CD4-positive, alpha-beta T cell treated with Interleukin-15 for 1 hour (primary cell): ENCODE measurements around the gene CCDC40.

Source experiments
- DNase-seq: peaks from one replicate; pipeline ENCODE4 v3.0.0-alpha.2; 2020

CCDC40 gene

DNA sequence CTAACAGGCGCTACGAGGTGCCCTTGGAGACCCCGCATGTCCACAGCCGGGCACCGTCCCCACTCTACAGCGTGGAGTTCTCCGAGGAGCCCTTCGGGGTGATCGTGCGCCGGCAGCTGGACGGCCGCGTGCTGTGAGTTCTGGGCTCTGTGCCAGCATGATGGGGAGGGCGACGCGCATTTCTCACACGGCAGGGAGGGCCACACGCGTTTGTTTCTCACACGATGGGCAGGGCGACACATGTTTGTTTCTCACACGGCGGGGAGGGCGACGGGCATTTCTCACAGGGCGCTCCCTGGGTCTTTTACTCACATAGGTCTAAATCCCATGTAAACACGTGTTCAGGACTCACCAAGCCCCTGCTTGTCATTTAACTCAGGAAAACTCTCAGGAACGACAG, 69.3 kb downstream of the CCDC40 start:
- DNase-seq, result no peak

DNA sequence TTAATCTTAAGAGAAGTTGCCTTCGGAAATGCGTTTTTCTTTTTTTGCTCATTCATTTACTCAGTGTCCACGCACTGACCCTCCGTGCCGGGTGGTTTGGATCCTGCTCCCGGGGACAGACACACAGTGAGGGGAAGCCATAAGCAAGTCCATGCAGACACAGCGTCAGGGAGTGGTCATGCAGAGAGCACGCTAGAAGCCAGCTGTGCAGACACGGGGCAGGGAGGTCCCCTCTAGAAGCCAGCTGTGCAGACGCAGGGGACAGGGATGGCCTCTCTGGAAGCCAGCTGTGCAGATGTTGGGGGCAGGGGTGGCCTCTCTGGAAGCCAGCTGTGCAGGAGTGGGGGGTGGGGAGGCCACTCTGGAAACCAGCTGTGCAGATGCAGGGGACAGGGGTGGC, 69.7 kb downstream of the CCDC40 start:
- DNase-seq, result no peak

DNA sequence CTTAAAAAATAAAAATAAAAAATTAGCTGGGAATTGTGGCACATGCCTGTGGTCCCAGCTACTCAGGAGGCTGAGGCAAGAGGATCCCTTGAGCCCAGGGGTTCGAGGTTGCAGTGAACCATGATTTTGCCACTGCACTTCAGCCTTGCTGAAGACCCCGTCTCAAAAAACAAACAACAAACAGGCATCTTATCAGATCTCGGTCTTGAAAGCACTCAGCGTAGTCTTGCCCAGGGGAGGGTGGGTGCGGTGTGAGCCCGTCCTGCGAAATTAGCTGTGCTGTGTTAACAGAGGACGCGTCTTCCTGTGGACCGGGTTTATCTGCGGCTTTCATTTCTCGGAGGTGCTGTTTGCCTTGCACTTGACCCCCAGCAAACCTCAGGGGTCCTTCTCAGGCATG, 70.3 kb downstream of the CCDC40 start:
- no peak for DNase-seq

DNA sequence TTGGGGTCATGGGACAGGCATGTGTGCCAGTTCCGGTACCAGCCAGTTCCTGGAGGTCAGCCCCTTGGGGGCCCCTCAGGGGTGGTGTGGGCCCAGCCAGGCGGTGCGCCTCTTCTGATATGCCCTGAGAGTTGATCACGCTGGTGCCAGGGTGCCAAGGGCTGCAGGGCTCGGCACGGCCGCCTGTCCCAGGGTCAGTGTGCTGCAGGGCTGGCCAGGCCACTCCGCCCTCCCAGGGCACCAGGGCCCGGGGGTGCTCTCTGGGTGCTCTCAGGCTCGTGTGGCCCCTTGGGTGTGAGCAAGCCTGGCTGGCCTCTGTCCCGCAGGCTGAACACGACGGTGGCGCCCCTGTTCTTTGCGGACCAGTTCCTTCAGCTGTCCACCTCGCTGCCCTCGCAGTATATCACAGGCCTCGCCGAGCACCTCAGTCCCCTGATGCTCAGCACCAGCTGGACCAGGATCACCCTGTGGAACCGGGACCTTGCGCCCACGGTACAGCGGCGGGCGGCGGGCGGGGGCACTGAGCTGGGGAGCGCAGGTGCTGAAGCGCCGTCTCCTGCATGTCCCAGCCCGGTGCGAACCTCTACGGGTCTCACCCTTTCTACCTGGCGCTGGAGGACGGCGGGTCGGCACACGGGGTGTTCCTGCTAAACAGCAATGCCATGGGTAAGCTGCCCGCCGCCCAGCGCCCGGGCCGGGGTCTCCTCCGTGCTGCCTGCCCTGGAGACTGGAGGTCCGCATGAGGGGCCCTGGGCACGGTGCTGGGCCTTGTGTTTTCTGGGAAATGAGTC, 71.0 kb downstream of the CCDC40 start:
- DNase-seq, result no peak

DNA sequence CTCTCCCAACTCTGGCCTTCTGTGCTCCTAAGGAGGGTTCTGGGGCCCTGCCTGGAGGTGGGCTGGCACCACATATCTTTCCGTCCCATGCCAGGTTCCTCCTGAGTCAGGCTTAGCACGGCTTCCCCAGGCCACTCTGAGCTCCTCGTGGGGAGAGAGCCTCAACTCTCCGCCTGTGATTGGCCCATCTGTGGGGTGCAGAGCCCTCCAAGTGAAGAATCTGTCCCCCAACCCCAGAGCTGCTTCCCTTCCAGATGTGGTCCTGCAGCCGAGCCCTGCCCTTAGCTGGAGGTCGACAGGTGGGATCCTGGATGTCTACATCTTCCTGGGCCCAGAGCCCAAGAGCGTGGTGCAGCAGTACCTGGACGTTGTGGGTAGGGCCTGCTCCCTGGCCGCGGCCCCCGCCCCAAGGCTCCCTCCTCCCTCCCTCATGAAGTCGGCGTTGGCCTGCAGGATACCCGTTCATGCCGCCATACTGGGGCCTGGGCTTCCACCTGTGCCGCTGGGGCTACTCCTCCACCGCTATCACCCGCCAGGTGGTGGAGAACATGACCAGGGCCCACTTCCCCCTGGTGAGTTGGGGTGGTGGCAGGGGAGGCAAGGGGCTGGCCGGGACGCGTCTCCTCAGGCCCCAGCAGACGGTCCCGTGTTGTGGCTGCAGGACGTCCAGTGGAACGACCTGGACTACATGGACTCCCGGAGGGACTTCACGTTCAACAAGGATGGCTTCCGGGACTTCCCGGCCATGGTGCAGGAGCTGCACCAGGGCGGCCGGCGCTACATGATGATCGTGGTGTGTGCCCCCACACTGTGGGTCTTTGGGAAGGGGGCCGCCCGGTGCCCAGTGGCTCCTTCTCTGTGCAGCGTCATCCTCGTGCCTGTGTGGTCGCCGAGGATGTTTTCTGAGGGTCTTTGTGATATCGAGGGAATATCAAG, 71.9 kb downstream of the CCDC40 start:
- no peak for DNase-seq

DNA sequence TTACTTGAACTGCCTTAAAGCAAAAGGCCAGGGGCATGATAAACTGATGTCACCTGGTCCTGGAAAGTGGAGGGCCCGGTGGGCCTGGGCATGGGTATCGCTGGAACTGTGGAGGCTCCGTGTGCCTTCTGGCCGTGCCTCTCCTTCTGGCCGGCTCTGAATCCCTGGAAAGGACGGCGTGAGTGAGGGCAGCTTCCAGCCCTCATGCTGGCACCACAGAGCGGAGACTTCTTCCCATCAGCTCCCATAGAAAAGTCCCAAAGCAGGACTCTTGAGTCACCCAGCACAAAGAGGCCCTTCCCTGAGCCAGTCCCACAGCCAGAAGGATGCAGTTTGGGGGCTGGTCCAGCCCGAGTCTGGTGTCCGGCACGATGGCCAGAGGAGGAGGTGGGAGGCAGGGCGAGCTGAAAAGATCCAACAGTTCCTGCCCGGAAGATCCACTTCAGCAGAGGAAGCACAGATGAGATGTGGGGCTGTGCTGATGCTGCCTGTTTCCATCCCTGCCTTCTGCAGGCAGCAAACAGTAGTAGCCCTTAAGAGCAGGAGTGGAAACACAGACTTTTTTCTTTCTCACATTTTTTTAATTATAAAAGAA, 72.7 kb downstream of the CCDC40 start:
- no peak for DNase-seq

DNA sequence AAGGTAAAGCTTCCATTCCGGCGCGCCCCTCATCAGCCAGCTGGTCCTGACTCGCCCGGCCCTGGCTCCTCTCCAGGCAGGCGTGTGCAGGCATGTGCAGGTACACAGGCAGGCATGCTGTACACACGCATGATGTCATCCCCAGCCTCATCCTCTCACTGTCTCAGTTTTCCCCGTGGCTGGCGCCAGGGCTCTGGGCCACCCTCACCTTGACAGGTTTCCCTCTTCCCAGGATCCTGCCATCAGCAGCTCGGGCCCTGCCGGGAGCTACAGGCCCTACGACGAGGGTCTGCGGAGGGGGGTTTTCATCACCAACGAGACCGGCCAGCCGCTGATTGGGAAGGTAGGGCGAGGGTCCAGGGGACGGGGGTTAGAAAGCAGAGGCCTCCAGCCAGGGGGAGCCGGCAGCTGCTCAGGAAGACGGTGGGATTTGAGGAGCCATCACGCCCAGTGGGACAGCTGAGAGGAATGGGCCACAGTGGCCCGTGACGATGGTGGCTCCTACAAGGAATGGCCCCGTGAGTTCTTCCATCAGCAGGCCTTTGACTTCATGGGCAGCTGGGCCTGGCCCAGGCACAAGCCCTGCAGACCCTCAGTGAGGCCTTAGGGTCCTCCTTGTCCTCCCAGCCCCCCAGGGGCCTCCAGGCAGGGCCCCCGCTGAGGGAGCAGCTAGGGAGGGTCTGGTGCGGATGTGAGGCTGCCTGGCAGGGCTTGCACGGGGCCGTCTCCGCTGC, 73.4 kb downstream of the CCDC40 start:
- DNase-seq, result no peak

DNA sequence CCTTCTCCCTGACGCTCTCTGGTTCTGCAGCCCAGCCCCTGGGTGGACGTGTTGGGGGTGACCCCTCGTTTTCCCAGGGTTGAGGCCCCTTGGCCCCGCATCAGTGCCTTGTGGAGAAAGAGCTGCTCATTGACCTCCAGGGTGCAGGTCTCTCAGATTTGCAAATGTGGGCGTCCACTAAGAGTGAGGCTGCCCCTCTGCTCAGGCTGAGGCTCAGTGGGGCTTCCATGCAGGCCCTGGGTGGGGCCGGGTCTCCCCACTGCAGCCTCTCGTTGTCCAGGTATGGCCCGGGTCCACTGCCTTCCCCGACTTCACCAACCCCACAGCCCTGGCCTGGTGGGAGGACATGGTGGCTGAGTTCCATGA, 74.0 kb downstream of the CCDC40 start:
- DNase-seq, result no peak

DNA sequence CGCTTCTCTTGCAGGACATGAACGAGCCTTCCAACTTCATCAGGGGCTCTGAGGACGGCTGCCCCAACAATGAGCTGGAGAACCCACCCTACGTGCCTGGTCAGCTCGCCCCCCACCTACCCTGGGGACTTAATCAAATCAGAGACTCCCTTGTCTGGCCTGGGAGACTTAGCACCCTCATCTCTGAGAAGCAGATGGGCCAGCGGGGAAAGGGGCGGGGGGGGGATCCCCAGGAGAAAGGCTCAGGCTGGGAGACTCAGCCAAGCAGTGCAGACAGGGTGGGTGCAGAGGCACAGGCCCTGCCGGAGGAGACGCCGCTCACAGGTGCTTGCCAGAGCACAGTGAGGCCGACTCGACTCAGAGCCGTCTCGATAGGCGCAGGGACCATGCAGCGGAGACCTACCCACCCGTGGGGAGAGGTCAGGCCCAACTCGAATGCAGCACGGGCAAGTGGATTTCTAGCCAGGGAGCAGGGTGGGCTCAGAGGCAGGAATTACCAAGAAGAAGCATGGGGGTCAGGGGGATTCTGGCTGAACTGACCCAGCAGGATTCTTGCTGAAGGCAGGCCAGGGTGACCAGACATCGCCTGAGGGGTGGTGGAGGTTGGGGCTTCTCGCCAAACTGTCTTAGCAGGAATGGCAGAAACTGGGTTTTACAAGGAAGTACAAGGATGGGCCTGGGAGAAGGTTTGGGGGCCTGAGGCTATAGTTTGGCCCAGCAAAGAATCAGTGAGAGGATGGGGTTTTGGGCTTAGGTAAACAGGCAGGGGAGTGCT, 74.7 kb downstream of the CCDC40 start:
- DNase-seq, result no peak

DNA sequence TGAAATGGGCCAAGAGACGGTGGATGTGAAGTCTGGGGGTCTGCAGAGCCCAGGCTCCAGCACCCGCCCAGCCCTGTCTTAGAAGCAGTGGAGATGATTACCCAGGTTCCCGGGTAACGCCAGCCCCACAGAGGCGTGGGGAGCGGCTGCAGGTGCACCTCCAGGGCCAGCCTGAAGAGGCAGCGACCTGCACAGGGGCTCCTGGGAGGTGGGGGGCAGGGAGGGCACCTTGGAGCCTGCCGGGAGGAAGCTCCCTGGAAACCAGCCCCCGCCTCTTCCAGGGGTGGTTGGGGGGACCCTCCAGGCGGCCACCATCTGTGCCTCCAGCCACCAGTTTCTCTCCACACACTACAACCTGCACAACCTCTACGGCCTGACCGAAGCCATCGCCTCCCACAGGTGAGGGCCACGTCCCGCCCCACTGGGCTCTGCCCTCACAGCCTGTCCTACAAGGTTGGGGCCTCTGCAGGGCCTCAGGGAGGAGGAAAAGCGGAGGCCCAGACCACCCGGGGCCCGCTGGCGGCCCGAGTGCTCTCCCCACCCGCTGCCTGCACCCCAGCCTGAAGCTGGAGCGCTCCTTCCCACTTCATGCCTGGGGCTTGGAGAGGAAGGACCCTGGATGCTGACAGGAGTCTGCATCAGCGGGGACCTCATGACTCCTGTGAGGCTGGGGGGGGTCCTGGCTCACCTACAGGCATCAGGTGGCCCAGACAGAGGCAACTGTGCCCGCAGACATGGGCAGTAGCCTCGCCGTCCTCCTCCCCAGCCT, 75.4 kb downstream of the CCDC40 start:
- no peak for DNase-seq

DNA sequence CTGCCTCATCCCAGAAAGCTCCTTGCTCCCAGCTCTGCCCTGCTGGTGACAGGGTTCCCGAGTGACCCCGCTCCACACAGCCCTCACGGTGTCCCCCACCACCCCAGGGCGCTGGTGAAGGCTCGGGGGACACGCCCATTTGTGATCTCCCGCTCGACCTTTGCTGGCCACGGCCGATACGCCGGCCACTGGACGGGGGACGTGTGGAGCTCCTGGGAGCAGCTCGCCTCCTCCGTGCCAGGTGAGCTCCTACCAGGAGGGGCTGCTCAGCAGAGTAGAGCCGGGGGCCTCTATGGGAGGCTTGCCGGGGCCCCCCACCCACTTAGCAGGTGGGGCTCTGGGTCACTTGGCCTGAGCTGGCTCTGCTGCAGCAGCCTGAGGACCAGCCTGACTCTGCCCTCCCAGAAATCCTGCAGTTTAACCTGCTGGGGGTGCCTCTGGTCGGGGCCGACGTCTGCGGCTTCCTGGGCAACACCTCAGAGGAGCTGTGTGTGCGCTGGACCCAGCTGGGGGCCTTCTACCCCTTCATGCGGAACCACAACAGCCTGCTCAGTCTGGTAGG, 76.1 kb downstream of the CCDC40 start:
- DNase-seq, result no peak

DNA sequence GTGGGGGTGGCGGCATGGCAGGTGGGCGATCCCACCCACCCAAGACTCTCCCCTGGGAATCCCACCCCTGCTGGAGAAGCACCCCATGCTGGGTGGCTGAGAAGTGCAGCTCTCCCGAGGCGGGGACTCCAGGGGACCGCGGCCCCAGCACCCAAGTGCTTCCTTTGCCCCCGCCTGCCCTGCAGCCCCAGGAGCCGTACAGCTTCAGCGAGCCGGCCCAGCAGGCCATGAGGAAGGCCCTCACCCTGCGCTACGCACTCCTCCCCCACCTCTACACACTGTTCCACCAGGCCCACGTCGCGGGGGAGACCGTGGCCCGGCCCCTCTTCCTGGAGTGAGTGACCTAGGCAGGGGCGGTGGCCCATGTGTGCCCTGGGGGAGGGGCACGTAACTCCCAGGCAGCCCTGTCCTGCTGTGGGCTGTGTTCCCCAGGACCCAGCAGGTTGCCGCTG, 76.6 kb downstream of the CCDC40 start:
- no peak for DNase-seq

DNA sequence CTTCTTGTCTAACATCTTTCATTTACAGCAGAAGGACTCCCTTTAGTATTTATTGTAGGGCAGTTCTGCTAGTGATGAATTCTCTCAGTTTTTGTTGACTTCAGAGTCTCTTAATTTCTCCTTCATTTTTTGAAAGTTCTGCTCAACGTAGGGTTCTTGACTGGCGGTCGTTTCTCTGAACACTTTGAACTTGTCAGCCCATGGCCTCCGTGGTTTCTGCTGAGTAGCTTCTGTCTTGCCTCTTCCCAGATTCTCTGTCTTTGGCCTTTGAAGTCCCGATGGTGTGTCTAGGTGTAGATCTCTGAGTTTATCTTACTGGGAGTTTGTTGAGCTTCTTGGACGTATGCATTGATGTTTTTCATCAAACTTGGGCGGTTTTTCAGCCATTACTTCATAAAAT, 78.3 kb downstream of the CCDC40 start:
- no peak for DNase-seq

DNA sequence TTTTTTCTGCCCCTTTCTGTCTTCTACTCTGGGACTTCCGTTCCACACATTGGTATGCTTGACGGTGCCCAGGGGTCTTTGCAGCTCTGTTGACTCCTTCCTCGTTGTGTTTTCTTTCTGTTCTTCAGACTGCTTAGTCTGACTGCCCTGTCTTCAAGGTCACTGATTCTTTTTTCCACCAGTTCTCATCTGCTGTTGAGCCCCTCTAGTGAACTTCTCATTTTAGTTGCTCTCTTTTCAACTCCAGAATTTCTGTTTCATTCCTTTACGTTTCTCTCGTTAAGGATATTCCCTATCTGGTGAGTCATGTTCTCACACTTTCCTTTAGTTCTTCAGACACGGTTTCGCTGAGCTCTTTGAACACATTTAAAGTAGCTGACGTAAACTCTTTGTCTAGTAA, 78.7 kb downstream of the CCDC40 start:
- no peak for DNase-seq

DNA sequence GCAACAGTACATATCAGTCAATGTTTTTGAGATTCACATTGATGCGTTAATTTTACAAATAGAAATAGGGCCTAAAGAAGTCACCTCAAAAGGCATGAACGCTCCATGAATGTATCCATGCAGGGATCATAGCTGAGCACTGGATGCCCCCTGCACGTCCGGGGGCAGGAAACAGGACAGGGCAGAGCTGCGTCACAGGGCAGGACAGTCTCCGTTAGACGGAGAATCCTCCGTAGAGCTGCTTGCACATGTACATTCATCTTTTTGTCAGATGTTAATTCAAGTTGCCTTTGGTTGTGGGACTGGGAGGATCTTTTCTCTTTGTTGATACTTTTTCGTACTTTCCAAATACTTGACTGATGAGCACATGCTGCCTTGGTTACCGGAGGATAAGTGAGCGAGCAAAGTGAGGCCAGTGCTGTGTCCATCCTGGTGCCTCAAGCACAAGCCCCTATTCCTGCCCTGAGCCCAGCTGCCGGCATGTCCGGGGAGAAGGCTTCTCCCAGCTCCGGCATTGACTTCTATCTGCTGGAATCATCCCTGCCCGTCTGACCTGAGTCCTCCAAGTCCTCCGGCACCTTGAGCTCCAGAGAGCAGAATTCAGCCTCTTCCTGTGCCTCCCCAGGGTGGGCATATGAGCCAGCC, 80.0 kb downstream of the CCDC40 start:
- DNase-seq, result no peak

DNA sequence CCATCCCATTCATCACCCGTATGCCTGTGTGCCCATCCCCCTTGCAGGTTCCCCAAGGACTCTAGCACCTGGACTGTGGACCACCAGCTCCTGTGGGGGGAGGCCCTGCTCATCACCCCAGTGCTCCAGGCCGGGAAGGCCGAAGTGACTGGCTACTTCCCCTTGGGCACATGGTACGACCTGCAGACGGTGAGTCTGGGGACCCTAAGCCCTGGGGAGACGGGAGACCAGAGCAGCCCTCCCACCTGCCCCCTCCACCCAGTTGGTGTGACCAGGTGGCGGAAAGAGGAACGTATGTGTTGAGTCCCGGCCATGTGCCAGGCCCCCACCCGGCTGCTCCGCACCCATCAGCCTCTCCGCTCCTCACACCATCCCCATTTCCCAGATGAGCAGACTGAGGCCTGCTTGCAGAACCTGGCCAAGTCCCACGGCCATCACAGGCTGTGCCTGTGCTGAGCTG, 80.5 kb downstream of the CCDC40 start:
- no peak for DNase-seq

DNA sequence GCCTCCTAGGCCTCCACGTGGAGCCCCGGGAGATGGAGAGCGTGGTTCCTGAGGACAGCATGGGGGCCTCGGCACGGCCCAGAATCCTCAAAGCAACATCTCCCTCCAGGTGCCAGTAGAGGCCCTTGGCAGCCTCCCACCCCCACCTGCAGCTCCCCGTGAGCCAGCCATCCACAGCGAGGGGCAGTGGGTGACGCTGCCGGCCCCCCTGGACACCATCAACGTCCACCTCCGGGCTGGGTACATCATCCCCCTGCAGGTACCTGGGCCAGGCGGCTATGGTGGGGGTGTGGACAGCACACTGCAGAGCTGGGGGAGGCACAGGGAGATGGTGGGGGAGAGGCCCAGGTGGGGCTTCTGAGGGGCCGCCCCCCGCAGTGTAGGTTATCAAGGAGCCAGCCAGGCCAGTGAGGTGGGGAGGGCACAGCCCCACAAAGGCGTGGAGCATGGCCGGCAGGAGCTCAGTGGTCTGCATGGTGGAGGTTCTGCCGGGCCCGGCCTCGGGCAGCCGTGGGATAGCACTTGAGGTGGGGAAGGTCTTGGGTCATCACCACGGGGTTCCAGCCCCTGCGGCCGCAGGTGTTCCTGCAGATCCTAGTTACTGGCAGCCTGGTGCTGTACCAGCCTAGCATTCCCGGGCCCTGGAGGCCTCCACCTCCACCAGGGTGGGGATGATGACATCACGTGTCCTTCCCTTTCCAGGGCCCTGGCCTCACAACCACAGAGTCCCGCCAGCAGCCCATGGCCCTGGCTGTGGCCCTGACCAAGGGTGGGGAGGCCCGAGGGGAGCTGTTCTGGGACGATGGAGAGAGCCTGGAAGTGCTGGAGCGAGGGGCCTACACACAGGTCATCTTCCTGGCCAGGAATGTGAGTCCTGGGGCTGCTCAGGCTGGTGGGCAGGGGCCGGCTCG, 81.3 kb downstream of the CCDC40 start:
- no peak for DNase-seq

DNA sequence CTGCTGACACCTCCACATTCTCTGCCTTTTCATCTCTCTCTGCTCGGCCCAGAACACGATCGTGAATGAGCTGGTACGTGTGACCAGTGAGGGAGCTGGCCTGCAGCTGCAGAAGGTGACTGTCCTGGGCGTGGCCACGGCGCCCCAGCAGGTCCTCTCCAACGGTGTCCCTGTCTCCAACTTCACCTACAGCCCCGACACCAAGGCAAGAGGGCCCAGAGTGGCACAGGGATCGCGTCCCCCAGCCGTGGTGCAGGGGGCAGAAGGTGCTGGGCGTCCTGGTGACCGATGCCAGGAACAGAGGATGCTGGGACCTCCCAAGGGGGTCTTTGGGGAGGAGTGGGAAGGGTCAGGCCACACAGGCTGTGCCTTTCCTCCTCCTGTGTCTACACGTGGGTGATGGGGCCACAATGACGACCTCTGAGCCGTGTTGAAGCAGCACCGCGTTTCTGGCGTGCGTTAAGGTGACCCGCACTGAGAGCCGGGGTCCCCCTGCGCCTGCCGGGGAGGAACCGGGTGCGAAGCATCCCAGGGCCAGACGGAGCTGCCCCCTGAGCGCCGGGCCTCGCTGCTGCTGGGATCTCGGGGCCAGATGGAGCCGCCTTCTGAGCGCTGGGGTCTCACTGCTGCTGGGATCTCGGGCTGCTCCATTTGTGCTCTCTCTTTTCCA, 82.3 kb downstream of the CCDC40 start:
- DNase-seq, result no peak
